ENCODE data around the gene RAB13. TPM values are rescaled to one million over a fixed set of nuclear protein-coding genes. Genes with fewer than 3 reads are reported as not detected.
A peak's percentile ranks its signal among the peaks of the same experiment; 100 is the strongest.

Gene RAB13
- polyA plus RNA-seq, 3 donors, result 1.8 to 5.1 (median 3.9) TPM

DNA sequence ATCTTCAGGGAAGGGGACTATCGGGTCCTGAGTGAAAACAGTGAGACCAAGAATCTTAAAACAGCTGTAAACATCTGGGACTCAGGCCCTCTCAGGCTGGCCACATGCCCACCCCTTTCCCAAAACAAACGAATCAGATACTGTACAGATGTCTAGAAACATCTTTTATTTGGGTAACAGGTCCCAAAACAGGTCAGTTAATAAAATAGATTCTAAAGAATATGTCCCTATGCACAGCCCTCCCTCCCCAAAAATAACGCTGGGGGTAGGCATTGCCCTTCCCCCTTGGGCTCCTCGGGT is 27.2 kb downstream of the RAB13 start:
- no peak for DNase-seq
- peak overlapping the region in 1 of 3 experiments; percentile 97 for H3K4me3 ChIP-seq (replicated peaks in 1 of 3; ENCODE audit: low read depth in 2 of 3, low read length in 3 of 3)
- peak overlapping the region; percentile 7 to 87 for H3K27ac ChIP-seq (ENCODE audit: low read depth in 1 of 2, low read length in 2 of 2)
- H4K20me1 ChIP-seq (ENCODE audit: insufficient read depth, low read length), result peaks cover 55% of the 10 kb centered on the region
- peaks cover 54 to 69% of the 10 kb centered on the region in 2 donors for H3K4me1 ChIP-seq (ENCODE audit: control insufficient read depth in 1 of 2, insufficient read depth in 2 of 2, low read length in 2 of 2)
- peaks cover 27 to 44% of the 10 kb centered on the region in 2 donors for H3K36me3 Mint-ChIP-seq
- H3K79me2 ChIP-seq (ENCODE audit: insufficient read depth, low read length), result peaks cover 84% of the 10 kb centered on the region
- H3K27me3 ChIP-seq (ENCODE audit: control insufficient read depth in 2 of 2, insufficient read depth in 2 of 2, low read length in 2 of 2), result no peaks in the 10 kb centered on the region
- H3K9ac ChIP-seq (ENCODE audit: insufficient read depth, low read length, poor library complexity, severe bottlenecking), result no peak overlapping the region
- peak overlapping the region; percentile 98 for H3K4me3 Mint-ChIP-seq
- peaks cover 0 to 1% (median 0%) of the 10 kb centered on the region in 3 donors for H3K27me3 Mint-ChIP-seq (ENCODE audit: low read depth in 3 of 3)
- H3K9me3 Mint-ChIP-seq, result peaks cover 0 to 4% (median 0%) of the 10 kb centered on the region in 7 donors
- no CpG with 5 or more reads among the region's 4 CpGs for WGBS (ENCODE audit: insufficient coverage)
- no peak overlapping the region for H2AFZ ChIP-seq (ENCODE audit: insufficient read depth, low read depth, low read length, poor library complexity, severe bottlenecking)
- peak overlapping the region; percentile 98 for H3K4me2 ChIP-seq (replicated peaks; ENCODE audit: extremely low read depth, low read length, poor library complexity, severe bottlenecking)
- no peaks in the 10 kb centered on the region for H3K9me3 ChIP-seq (replicated peaks in 1 of 2; ENCODE audit: control insufficient read depth in 1 of 2, insufficient read depth in 1 of 2, low read length in 2 of 2)
- H3K36me3 ChIP-seq (replicated peaks in 1 of 2; ENCODE audit: control insufficient read depth in 1 of 2, insufficient read depth in 2 of 2, low read length in 2 of 2), result peaks cover 21 to 40% of the 10 kb centered on the region in 2 donors
- intact Hi-C loops (cut with micrococcal nuclease), result loop anchor here in 1 of 2 donors (5.0 kb wide), 1 partner anchor 37 kb away; the partner anchor contains the start of gene GATAD2B
- peak overlapping the region; percentile 92 to 98 (median 94) for H3K27ac Mint-ChIP-seq
- H3K4me1 Mint-ChIP-seq, result peaks cover 61% of the 10 kb centered on the region
- no peak for TF ChIP-seq CTCF (IDR thresholded peaks at IDR 0.05)

GRCh38 chr1:153958111-153958960 is 27.8 kb downstream of the RAB13 start, which contains the start of gene CRTC2:
Gene CRTC2 (minus strand): TSS chr1:153958612. CDS start chr1:153958497, 115 bp downstream.
- H3K4me1 Mint-ChIP-seq, result peaks cover 61% of the 10 kb centered on the region
- H3K4me2 ChIP-seq (replicated peaks; ENCODE audit: extremely low read depth, low read length, poor library complexity, severe bottlenecking), result peak within 1 kb of the TSS; percentile 98
- H3K27ac ChIP-seq (ENCODE audit: low read depth in 1 of 2, low read length in 2 of 2), result peak within 1 kb of the TSS; percentile 57 to 87
- H3K36me3 Mint-ChIP-seq, result peaks cover 32 to 50% of the 10 kb centered on the region in 2 donors
- peaks cover 27 to 46% of the 10 kb centered on the region in 2 donors for H3K36me3 ChIP-seq (replicated peaks in 1 of 2; ENCODE audit: control insufficient read depth in 1 of 2, insufficient read depth in 2 of 2, low read length in 2 of 2)
- H3K4me3 ChIP-seq (replicated peaks in 1 of 3; ENCODE audit: low read depth in 2 of 3, low read length in 3 of 3), result peak within 1 kb of the TSS; percentile 84 to 97 (median 89)
- H3K79me2 ChIP-seq (ENCODE audit: insufficient read depth, low read length), result peaks cover 84% of the 10 kb centered on the region
- no peak for TF ChIP-seq CTCF (IDR thresholded peaks at IDR 0.05)
- intact Hi-C loops (cut with micrococcal nuclease), result loop anchor here in 1 of 2 donors (5.0 kb wide), 1 partner anchor 36 kb away; the partner anchor contains the start of gene GATAD2B
- peak within 1 kb of the TSS; percentile 76 for H3K9ac ChIP-seq (ENCODE audit: insufficient read depth, low read length, poor library complexity, severe bottlenecking)
- no peaks in the 10 kb centered on the region for H3K9me3 ChIP-seq (replicated peaks in 1 of 2; ENCODE audit: control insufficient read depth in 1 of 2, insufficient read depth in 1 of 2, low read length in 2 of 2)
- DNase-seq, result peak; percentile 94 to 96 (median 96)
- H3K27ac Mint-ChIP-seq, result peak within 1 kb of the TSS; percentile 92 to 98 (median 94)
- H2AFZ ChIP-seq (ENCODE audit: insufficient read depth, low read depth, low read length, poor library complexity, severe bottlenecking), result peak within 1 kb of the TSS; percentile 68
- H3K4me1 ChIP-seq (ENCODE audit: control insufficient read depth in 1 of 2, insufficient read depth in 2 of 2, low read length in 2 of 2), result peaks cover 51 to 63% of the 10 kb centered on the region in 2 donors
- peaks cover 0 to 4% (median 0%) of the 10 kb centered on the region in 7 donors for H3K9me3 Mint-ChIP-seq
- peak within 1 kb of the TSS; percentile 98 for H3K4me3 Mint-ChIP-seq
- under 1% methylated on average over 72 of the region's 75 CpGs for WGBS (ENCODE audit: insufficient coverage)
- H4K20me1 ChIP-seq (ENCODE audit: insufficient read depth, low read length), result peaks cover 61% of the 10 kb centered on the region
- H3K27me3 Mint-ChIP-seq (ENCODE audit: low read depth in 3 of 3), result peaks cover 0 to 1% (median 0%) of the 10 kb centered on the region in 3 donors
- no peaks in the 10 kb centered on the region for H3K27me3 ChIP-seq (ENCODE audit: control insufficient read depth in 2 of 2, insufficient read depth in 2 of 2, low read length in 2 of 2)
